Sciatic nerve (tissue), 2 donors: ENCODE measurements around the gene LGR4. TPM values are rescaled to one million over a fixed set of nuclear protein-coding genes. Genes with fewer than 3 reads are reported as not detected.
A peak's percentile ranks its signal among the peaks of the same experiment; 100 is the strongest.

Source experiments
- ATAC-seq: fragments of 200-7000 bp; cut with Tn5 transposase; one replicate; pipeline ENCODE4 v1.9.1; 2020; ENCODE audit warnings: mild to moderate bottlenecking, moderate library complexity
- DNase-seq: peaks from one replicate; pipeline ENCODE4 v3.0.0-alpha.2; 2020; ENCODE audit warnings: low spot score
- intact Hi-C: fragments of 100-400 bp; cut with DNase I; formaldehyde crosslinking; loops from one replicate; pipeline ENCODE4 v1.14.2; 2022
- total RNA-seq: library from RNA; stranded (reverse); fragmentation: NEBNext Ultra II Directional; extraction: Animal tissue kit (Norgen Biotek cat#: 25700); gene quantifications from one replicate; pipeline ENCODE4 v1.2.1, GENCODE V29; 2021
- donor health status: DM: no; HTN: no; CAD: no.
- donor health status: DM: no; HTN: no; CAD: no.

Gene LGR4
- total RNA-seq, 1 donor from 2014 or later = 16.8 TPM

- intact Hi-C loops = no loop called here
- DNase-seq (no peak), ATAC-seq (no peak)
These were observed 102.2 kb downstream of the LGR4 start for GRCh38 chr11:27370374-27370773.

GRCh38 chr11:27367881-27368280 is 104.7 kb downstream of the LGR4 start:
- ATAC-seq = no peak
- no peak for DNase-seq
- intact Hi-C loops = no loop called here

GRCh38 chr11:27363576-27364117 is 108.9 kb downstream of the LGR4 start:
- ATAC-seq (peak; percentile 6), DNase-seq (no peak)
- intact Hi-C loops = no loop called here

- DNase-seq (peak; percentile 94), ATAC-seq (peak; percentile 100)
- intact Hi-C loops = no loop called here
These were observed 109.6 kb downstream of the LGR4 start, which contains the start of gene CCDC34 for GRCh38 chr11:27362749-27363575. Gene CCDC34, minus strand, starts transcription at chr11:27363215. Its CDS starts 21 bp downstream, at chr11:27363194.

GRCh38 chr11:27361649-27362431 is 110.8 kb downstream of the LGR4 start:
- ATAC-seq (no peak), DNase-seq (no peak)
- intact Hi-C loops = no loop called here

GRCh38 chr11:27358296-27358695 is 114.3 kb downstream of the LGR4 start:
- intact Hi-C loops = no loop called here
- DNase-seq (no peak), ATAC-seq (no peak)

GRCh38 chr11:27357250-27357649 is 115.3 kb downstream of the LGR4 start:
- DNase-seq = no peak
- intact Hi-C loops = no loop called here
- no peak for ATAC-seq

- DNase-seq (no peak), ATAC-seq (no peak)
- intact Hi-C loops = no loop called here
These were observed 115.9 kb downstream of the LGR4 start for GRCh38 chr11:27356624-27357222.

- DNase-seq (no peak), ATAC-seq (no peak)
- intact Hi-C loops = no loop called here
These were observed 117.0 kb downstream of the LGR4 start for GRCh38 chr11:27355575-27356104.

GRCh38 chr11:27354359-27354965 is 118.1 kb downstream of the LGR4 start:
- no peak for ATAC-seq
- no peak for DNase-seq
- intact Hi-C loops = no loop called here

- intact Hi-C loops = no loop called here
- DNase-seq = no peak
- no peak for ATAC-seq
These were observed 118.8 kb downstream of the LGR4 start for GRCh38 chr11:27353593-27354358.

- no peak for ATAC-seq
- intact Hi-C loops = no loop called here
- no peak for DNase-seq
These were observed 119.8 kb downstream of the LGR4 start for GRCh38 chr11:27352781-27353180.

GRCh38 chr11:27350511-27350910 is 122.1 kb downstream of the LGR4 start:
- no peak for DNase-seq
- intact Hi-C loops = no loop called here
- ATAC-seq = no peak

- ATAC-seq (no peak), DNase-seq (no peak)
- intact Hi-C loops = no loop called here
These were observed 122.7 kb downstream of the LGR4 start for GRCh38 chr11:27349919-27350318.

GRCh38 chr11:27348340-27348873 is 124.2 kb downstream of the LGR4 start:
- no peak for ATAC-seq
- DNase-seq = no peak
- intact Hi-C loops = no loop called here

GRCh38 chr11:27347359-27348339 is 124.9 kb downstream of the LGR4 start:
- ATAC-seq (no peak), DNase-seq (no peak)
- intact Hi-C loops = no loop called here

GRCh38 chr11:27339941-27340340 is 132.6 kb downstream of the LGR4 start:
- ATAC-seq (no peak), DNase-seq (no peak)
- intact Hi-C loops = no loop called here
